Measurements from ENCODE around the gene VPS37D.

The VPS37D gene

GRCh38 chr7:73621168-73622063 lies 46.2 kb upstream of the VPS37D start:
- H3F3A ChIP-seq (ENCODE audit: insufficient read depth): no peaks in the 10 kb centered on the region
- H3K27ac ChIP-seq (ENCODE audit: low read depth, low read length): no peak overlapping the region
- H4K20me1 ChIP-seq (ENCODE audit: low read depth, low read length): no peaks in the 10 kb centered on the region
- H3K4me3 ChIP-seq (ENCODE audit: insufficient read depth, low read length, poor library complexity, severe bottlenecking): no peak overlapping the region
- TF ChIP-seq CTCF (IDR thresholded peaks at IDR 0.05; ENCODE audit: insufficient read depth, low read length, poor library complexity, severe bottlenecking) (no peak), EZH2phosphoT487 (conservative IDR thresholded peaks at IDR 0.05; ENCODE audit: low read length) (no peak)
- H3K27me3 ChIP-seq (ENCODE audit: low read length): no peaks in the 10 kb centered on the region
- H3K79me2 ChIP-seq (ENCODE audit: insufficient read depth, low read length): no peaks in the 10 kb centered on the region
- no peaks in the 10 kb centered on the region for H3K9me2 ChIP-seq (replicated peaks; ENCODE audit: insufficient read depth, low read length)
- H3K9ac ChIP-seq (ENCODE audit: low read length): no peak overlapping the region
- H3K36me3 ChIP-seq (ENCODE audit: low read length): no peaks in the 10 kb centered on the region
- H3K4me2 ChIP-seq (ENCODE audit: low read depth, low read length, poor library complexity, severe bottlenecking): no peak overlapping the region
- no peaks in the 10 kb centered on the region for H3K9me3 ChIP-seq (ENCODE audit: insufficient read depth, low read length)
- no peak overlapping the region for H2AFZ ChIP-seq (ENCODE audit: low read depth, low read length, severe bottlenecking)

- Histone ChIP-seq H3F3A (ENCODE audit: insufficient read depth) (no peaks in the 10 kb centered on the region), H4K20me1 (ENCODE audit: low read depth, low read length) (no peaks in the 10 kb centered on the region), H3K36me3 (ENCODE audit: low read length) (no peaks in the 10 kb centered on the region), H3K9me3 (ENCODE audit: insufficient read depth, low read length) (no peaks in the 10 kb centered on the region), H3K4me3 (ENCODE audit: insufficient read depth, low read length, poor library complexity, severe bottlenecking) (no peak overlapping the region), H3K27ac (ENCODE audit: low read depth, low read length) (no peak overlapping the region), H3K9ac (ENCODE audit: low read length) (no peak overlapping the region), H3K79me2 (ENCODE audit: insufficient read depth, low read length) (no peaks in the 10 kb centered on the region), H3K4me2 (ENCODE audit: low read depth, low read length, poor library complexity, severe bottlenecking) (no peak overlapping the region), H3K27me3 (ENCODE audit: low read length) (no peaks in the 10 kb centered on the region), H3K9me2 (replicated peaks; ENCODE audit: insufficient read depth, low read length) (no peaks in the 10 kb centered on the region), H2AFZ (ENCODE audit: low read depth, low read length, severe bottlenecking) (no peak overlapping the region)
- TF ChIP-seq CTCF (IDR thresholded peaks at IDR 0.05; ENCODE audit: insufficient read depth, low read length, poor library complexity, severe bottlenecking): no peak
- TF ChIP-seq EZH2phosphoT487 (conservative IDR thresholded peaks at IDR 0.05; ENCODE audit: low read length): no peak
Observed at GRCh38 chr7:73622527-73622908, 45.1 kb upstream of the VPS37D start.

GRCh38 chr7:73622909-73623797 lies 44.5 kb upstream of the VPS37D start:
- H3K27ac ChIP-seq (ENCODE audit: low read depth, low read length): no peak overlapping the region
- H3K36me3 ChIP-seq (ENCODE audit: low read length): no peaks in the 10 kb centered on the region
- H3K9ac ChIP-seq (ENCODE audit: low read length): no peak overlapping the region
- no peak overlapping the region for H3K4me2 ChIP-seq (ENCODE audit: low read depth, low read length, poor library complexity, severe bottlenecking)
- H4K20me1 ChIP-seq (ENCODE audit: low read depth, low read length): no peaks in the 10 kb centered on the region
- H2AFZ ChIP-seq (ENCODE audit: low read depth, low read length, severe bottlenecking): no peak overlapping the region
- H3F3A ChIP-seq (ENCODE audit: insufficient read depth): no peaks in the 10 kb centered on the region
- no peaks in the 10 kb centered on the region for H3K9me2 ChIP-seq (replicated peaks; ENCODE audit: insufficient read depth, low read length)
- no peaks in the 10 kb centered on the region for H3K27me3 ChIP-seq (ENCODE audit: low read length)
- TF ChIP-seq CTCF (IDR thresholded peaks at IDR 0.05; ENCODE audit: insufficient read depth, low read length, poor library complexity, severe bottlenecking) (no peak), EZH2phosphoT487 (conservative IDR thresholded peaks at IDR 0.05; ENCODE audit: low read length) (no peak)
- H3K79me2 ChIP-seq (ENCODE audit: insufficient read depth, low read length): no peaks in the 10 kb centered on the region
- no peak overlapping the region for H3K4me3 ChIP-seq (ENCODE audit: insufficient read depth, low read length, poor library complexity, severe bottlenecking)
- no peaks in the 10 kb centered on the region for H3K9me3 ChIP-seq (ENCODE audit: insufficient read depth, low read length)

Data from SU-DHL-6 (cell line).